HG02798 (cell line): ENCODE data around the gene LAMA4.

Experiments used
- ATAC-seq: cut with Tn5 transposase; IDR thresholded peaks from one replicate; pipeline ENCODE4 v1.9.1; 2021; ENCODE audit warnings: mild to moderate bottlenecking; ENCODE audit not compliant: unreplicated experiment, poor library complexity

Gene LAMA4

GRCh38 chr6:112156668-112157067, 97.7 kb downstream of the LAMA4 start:
- ATAC-seq, result no peak

GRCh38 chr6:112155886-112156285, 98.5 kb downstream of the LAMA4 start:
- ATAC-seq, result no peak

GRCh38 chr6:112154711-112155110, 99.7 kb downstream of the LAMA4 start:
- no peak for ATAC-seq

GRCh38 chr6:112153926-112154607, 100.3 kb downstream of the LAMA4 start:
- no peak for ATAC-seq

GRCh38 chr6:112150363-112150762, 104.0 kb downstream of the LAMA4 start:
- no peak for ATAC-seq

- ATAC-seq, result no peak
These were observed 104.6 kb downstream of the LAMA4 start for GRCh38 chr6:112149719-112150263.

GRCh38 chr6:112149236-112149635, 105.1 kb downstream of the LAMA4 start:
- ATAC-seq, result no peak

GRCh38 chr6:112148103-112148502, 106.3 kb downstream of the LAMA4 start:
- ATAC-seq, result no peak

GRCh38 chr6:112145080-112145573, 109.2 kb downstream of the LAMA4 start:
- ATAC-seq, result no peak

- ATAC-seq, result no peak
These were observed 110.0 kb downstream of the LAMA4 start for GRCh38 chr6:112144145-112144926.

- no peak for ATAC-seq
These were observed 112.7 kb downstream of the LAMA4 start for GRCh38 chr6:112141707-112142106.

GRCh38 chr6:112139052-112139451, 115.3 kb downstream of the LAMA4 start:
- no peak for ATAC-seq

- no peak for ATAC-seq
These were observed 123.5 kb downstream of the LAMA4 start for GRCh38 chr6:112130878-112131277.

GRCh38 chr6:112128208-112128607, 126.2 kb downstream of the LAMA4 start:
- ATAC-seq, result no peak

- no peak for ATAC-seq
These were observed 130.4 kb downstream of the LAMA4 start for GRCh38 chr6:112123982-112124381.

- ATAC-seq, result no peak
These were observed 131.6 kb downstream of the LAMA4 start for GRCh38 chr6:112122756-112123155.

- no peak for ATAC-seq
These were observed 136.3 kb downstream of the LAMA4 start for GRCh38 chr6:112118034-112118433.

- ATAC-seq, result no peak
These were observed 136.8 kb downstream of the LAMA4 start for GRCh38 chr6:112117554-112117953.

- no peak for ATAC-seq
These were observed 138.1 kb downstream of the LAMA4 start for GRCh38 chr6:112116221-112116620.

GRCh38 chr6:112114577-112115223, 139.7 kb downstream of the LAMA4 start:
- no peak for ATAC-seq

GRCh38 chr6:112113918-112114317, 140.4 kb downstream of the LAMA4 start:
- ATAC-seq, result no peak
